HEK293T (cell line): ENCODE data around the gene RANBP9.

Experiments
- CTCF ChIA-PET: fragments of 350-600 bp; formaldehyde crosslinking; extraction: SDS; loops from one replicate; lab custom pipeline; 2021; ENCODE audit warnings: antibody characterized with exemption, inconsistent platforms; lab: Yijun Ruan, JAX
- POLR2A ChIA-PET: fragments of 350-600 bp; formaldehyde crosslinking; extraction: SDS; loops from one replicate; lab custom pipeline; 2020; ENCODE audit warnings: antibody characterized with exemption, inconsistent platforms; lab: Yijun Ruan, JAX
- DNase-seq: peaks from one replicate; pipeline ENCODE4 v3.0.0; 2012; ENCODE audit warnings: mixed read lengths; ENCODE audit errors: extremely low spot score
- ARNT ChIP-seq: fragments of 450-650 bp; IDR thresholded peaks from 2 replicates; pipeline ENCODE4 v1.6.1; 2017; ENCODE audit warnings: mild to moderate bottlenecking
- BHLHE40 ChIP-seq: fragments of 450-650 bp; IDR thresholded peaks from 2 replicates; pipeline ENCODE4 v1.6.1; 2016; ENCODE audit warnings: mild to moderate bottlenecking, moderate library complexity, borderline replicate concordance
- CTBP1 ChIP-seq: fragments of 450-650 bp; IDR thresholded peaks from 2 replicates; pipeline ENCODE4 v1.6.1; 2016; ENCODE audit warnings: borderline replicate concordance
- ELF4 ChIP-seq: fragments of 450-650 bp; IDR thresholded peaks from 2 replicates; pipeline ENCODE4 v1.6.1; 2017; ENCODE audit warnings: antibody characterized with exemption
- FOXA1 ChIP-seq: fragments of 450-650 bp; IDR thresholded peaks from 2 replicates; pipeline ENCODE4 v1.6.1; 2016; ENCODE audit warnings: mild to moderate bottlenecking
- FOXK2 ChIP-seq: fragments of 450-650 bp; IDR thresholded peaks from 2 replicates; pipeline ENCODE4 v1.6.1; 2016; ENCODE audit warnings: mild to moderate bottlenecking
- FOXM1 ChIP-seq: fragments of 450-650 bp; IDR thresholded peaks from 2 replicates; pipeline ENCODE4 v1.6.1; 2017; ENCODE audit warnings: mild to moderate bottlenecking, borderline replicate concordance
- HDGF ChIP-seq: fragments of 450-650 bp; IDR thresholded peaks from 2 replicates; pipeline ENCODE4 v1.6.1; 2017; ENCODE audit warnings: antibody characterized with exemption, borderline replicate concordance
- L3MBTL2 ChIP-seq: fragments of 450-650 bp; conservative IDR thresholded peaks from 2 replicates; pipeline ENCODE4 v1.6.1; 2016; ENCODE audit warnings: mild to moderate bottlenecking
- LEF1 ChIP-seq: fragments of 450-650 bp; IDR thresholded peaks from 2 replicates; pipeline ENCODE4 v1.6.1; 2017; ENCODE audit warnings: mild to moderate bottlenecking, borderline replicate concordance
- NFRKB ChIP-seq: fragments of 450-650 bp; IDR thresholded peaks from 2 replicates; pipeline ENCODE4 v1.6.1; 2016; ENCODE audit warnings: mild to moderate bottlenecking, moderate library complexity
- PKNOX1 ChIP-seq: fragments of 450-650 bp; IDR thresholded peaks from 2 replicates; pipeline ENCODE4 v1.6.1; 2016
- SP1 ChIP-seq: fragments of 450-650 bp; IDR thresholded peaks from 2 replicates; pipeline ENCODE4 v1.6.1; 2017
- SUZ12 ChIP-seq: fragments of 450-650 bp; IDR thresholded peaks from 2 replicates; pipeline ENCODE4 v1.6.1; 2016; ENCODE audit warnings: mild to moderate bottlenecking
- TARDBP ChIP-seq: fragments of 450-650 bp; IDR thresholded peaks from 2 replicates; pipeline ENCODE4 v1.6.1; 2016
- ZNF384 ChIP-seq: fragments of 450-650 bp; IDR thresholded peaks from 2 replicates; pipeline ENCODE4 v1.6.1; 2016

Gene RANBP9

GRCh38 chr6:13683038-13683437 lies 28.6 kb downstream of the RANBP9 start:
- DNase-seq: no peak
- ChIA-PET CTCF (no interaction called here), POLR2A (no interaction called here)
- TF ChIP-seq PKNOX1 (no peak), ELF4 (no peak), LEF1 (no peak), SP1 (no peak), TARDBP (no peak), CTBP1 (no peak), HDGF (no peak), BHLHE40 (no peak), FOXK2 (no peak)

- CTCF ChIA-PET: no interaction called here
Measured at GRCh38 chr6:13682346-13682745, 29.3 kb downstream of the RANBP9 start.

GRCh38 chr6:13681305-13682061 lies 30.2 kb downstream of the RANBP9 start:
- no peak for DNase-seq
- ChIA-PET CTCF (no interaction called here), POLR2A (no interaction called here)
- TF ChIP-seq ELF4: no peak
- no peak for TF ChIP-seq CTBP1
- no peak for TF ChIP-seq LEF1
- TF ChIP-seq SUZ12: no peak
- no peak for TF ChIP-seq TARDBP
- no peak for TF ChIP-seq NFRKB
- no peak for TF ChIP-seq L3MBTL2
- no peak for TF ChIP-seq BHLHE40
- TF ChIP-seq FOXK2: no peak
- no peak for TF ChIP-seq ARNT
- TF ChIP-seq SP1: no peak
- no peak for TF ChIP-seq PKNOX1
- no peak for TF ChIP-seq FOXA1
- TF ChIP-seq FOXM1: no peak
- TF ChIP-seq ZNF384: no peak
- no peak for TF ChIP-seq HDGF

More at GRCh38 chr6:13682346-13682745, 29.3 kb downstream of the RANBP9 start:
- POLR2A ChIA-PET: no interaction called here
- TF ChIP-seq BHLHE40 (no peak), ZNF384 (no peak), ARNT (no peak), FOXK2 (no peak), NFRKB (no peak), ELF4 (no peak), SP1 (no peak), CTBP1 (no peak), SUZ12 (no peak), PKNOX1 (no peak), TARDBP (no peak), HDGF (no peak)
- no peak for DNase-seq

GRCh38 chr6:13680448-13680968 lies 31.1 kb downstream of the RANBP9 start:
- CTCF ChIA-PET: no interaction called here

GRCh38 chr6:13679996-13680395 lies 31.6 kb downstream of the RANBP9 start:
- TF ChIP-seq FOXA1: no peak
- no peak for TF ChIP-seq CTBP1
- no peak for TF ChIP-seq LEF1
- no peak for TF ChIP-seq SP1
- TF ChIP-seq FOXK2: no peak
- TF ChIP-seq ELF4: no peak
- no peak for TF ChIP-seq L3MBTL2
- TF ChIP-seq TARDBP: no peak
- no peak for TF ChIP-seq BHLHE40
- no peak for TF ChIP-seq SUZ12
- no peak for TF ChIP-seq ZNF384
- no peak for TF ChIP-seq PKNOX1
- no peak for TF ChIP-seq HDGF
- no peak for TF ChIP-seq FOXM1
- no peak for TF ChIP-seq NFRKB
- no peak for TF ChIP-seq ARNT
- ChIA-PET POLR2A (no interaction called here), CTCF (no interaction called here)
- DNase-seq: no peak

More at GRCh38 chr6:13680448-13680968, 31.1 kb downstream of the RANBP9 start:
- POLR2A ChIA-PET: no interaction called here
- TF ChIP-seq BHLHE40 (no peak), SP1 (no peak), FOXK2 (no peak), TARDBP (no peak), NFRKB (no peak), SUZ12 (no peak), ZNF384 (no peak), LEF1 (no peak), FOXA1 (no peak), HDGF (no peak), FOXM1 (no peak), ELF4 (no peak), PKNOX1 (no peak)
- no peak for DNase-seq
